Ishikawa (cell line): ENCODE data around the gene SLC6A16.

Source experiments
- CREB1 ChIP-seq: IDR thresholded peaks from 2 replicates; pipeline ENCODE4 v1.6.1; 2012; ENCODE audit warnings: low read depth
- EP300 ChIP-seq: IDR thresholded peaks from 2 replicates; pipeline ENCODE4 v1.6.1; 2012; ENCODE audit warnings: borderline replicate concordance
- RAD21 ChIP-seq: IDR thresholded peaks from 2 replicates; pipeline ENCODE4 v1.6.1; 2012; ENCODE audit warnings: low read depth
- REST ChIP-seq: IDR thresholded peaks from 2 replicates; pipeline ENCODE4 v1.6.1; 2012; ENCODE audit warnings: low read depth, mild to moderate bottlenecking
- TAF1 ChIP-seq: IDR thresholded peaks from 2 replicates; pipeline ENCODE4 v1.6.1; 2012; ENCODE audit warnings: low read depth, mild to moderate bottlenecking
- TCF12 ChIP-seq: IDR thresholded peaks from 2 replicates; pipeline ENCODE4 v1.6.1; 2012; ENCODE audit warnings: low read depth
- TEAD4 ChIP-seq: IDR thresholded peaks from 2 replicates; pipeline ENCODE4 v1.6.1; 2012

- no peak for TF ChIP-seq TCF12
- no peak for TF ChIP-seq EP300
- TF ChIP-seq RAD21 = no peak
- no peak for TF ChIP-seq CREB1
- TF ChIP-seq TAF1 = no peak
- TF ChIP-seq TEAD4 = no peak
- no peak for TF ChIP-seq REST
These were observed 30.9 kb upstream of the SLC6A16 start for GRCh38 chr19:49355909-49356353.
